ENCODE data around the gene ZNF362. TPM values are rescaled to one million over a fixed set of nuclear protein-coding genes. Genes with fewer than 3 reads are reported as not detected.

ZNF362 gene
- total RNA-seq, 1 donor from 2014 or later = 10.9 TPM

DNA sequence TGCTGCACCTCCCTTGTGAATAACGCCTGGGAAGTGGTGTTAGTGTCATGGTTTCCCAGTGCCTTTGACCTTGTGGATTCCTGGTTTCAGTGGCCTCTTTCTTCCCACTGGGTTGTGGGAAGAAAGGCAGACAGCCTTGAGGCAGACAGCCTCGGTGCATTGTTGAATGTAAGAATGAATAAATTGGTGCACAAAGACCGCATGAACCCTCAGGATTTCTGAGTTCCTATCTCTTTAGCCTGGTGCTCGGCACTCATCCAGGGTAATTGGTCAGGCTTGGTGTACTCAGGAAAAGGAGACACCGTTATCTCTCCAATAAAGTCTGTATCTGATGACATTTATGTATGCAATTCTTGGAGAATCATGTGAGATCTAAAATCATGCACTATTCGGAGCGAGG lies 5.1 kb downstream of the ZNF362 start:
- no peaks in the 10 kb centered on the region for H3K36me3 ChIP-seq
- H4K20me1 ChIP-seq (ENCODE audit: low read depth) = peaks cover 83% of the 10 kb centered on the region
- no peaks in the 10 kb centered on the region for H3K27me3 ChIP-seq
- no peak overlapping the region for H3K4me2 ChIP-seq
- H3K27ac ChIP-seq = no peak overlapping the region
- H3F3A ChIP-seq (ENCODE audit: low read depth) = no peaks in the 10 kb centered on the region
- DNase-seq (ENCODE audit: low spot score) = no peak
- H3K79me2 ChIP-seq (ENCODE audit: low read depth) = peaks cover 92% of the 10 kb centered on the region
- Mint-ChIP-seq H3K27me3 (ENCODE audit: insufficient read depth, low read depth) (peaks cover 6% of the 10 kb centered on the region), H3K4me3 (peak overlapping the region; percentile 18), H3K27ac (no peak overlapping the region), H3K9me3 (peaks cover 4% of the 10 kb centered on the region), H3K4me1 (peaks cover 45% of the 10 kb centered on the region), H3K36me3 (peaks cover 12% of the 10 kb centered on the region)
- H2AFZ ChIP-seq (replicated peaks) = no peak overlapping the region
- H3K4me3 ChIP-seq = no peak overlapping the region
- H3K4me1 ChIP-seq = peaks cover 22% of the 10 kb centered on the region
- H3K9me3 ChIP-seq (ENCODE audit: low read depth) = no peaks in the 10 kb centered on the region
- no peak overlapping the region for H3K9ac ChIP-seq
- TF ChIP-seq, protein P1, sequence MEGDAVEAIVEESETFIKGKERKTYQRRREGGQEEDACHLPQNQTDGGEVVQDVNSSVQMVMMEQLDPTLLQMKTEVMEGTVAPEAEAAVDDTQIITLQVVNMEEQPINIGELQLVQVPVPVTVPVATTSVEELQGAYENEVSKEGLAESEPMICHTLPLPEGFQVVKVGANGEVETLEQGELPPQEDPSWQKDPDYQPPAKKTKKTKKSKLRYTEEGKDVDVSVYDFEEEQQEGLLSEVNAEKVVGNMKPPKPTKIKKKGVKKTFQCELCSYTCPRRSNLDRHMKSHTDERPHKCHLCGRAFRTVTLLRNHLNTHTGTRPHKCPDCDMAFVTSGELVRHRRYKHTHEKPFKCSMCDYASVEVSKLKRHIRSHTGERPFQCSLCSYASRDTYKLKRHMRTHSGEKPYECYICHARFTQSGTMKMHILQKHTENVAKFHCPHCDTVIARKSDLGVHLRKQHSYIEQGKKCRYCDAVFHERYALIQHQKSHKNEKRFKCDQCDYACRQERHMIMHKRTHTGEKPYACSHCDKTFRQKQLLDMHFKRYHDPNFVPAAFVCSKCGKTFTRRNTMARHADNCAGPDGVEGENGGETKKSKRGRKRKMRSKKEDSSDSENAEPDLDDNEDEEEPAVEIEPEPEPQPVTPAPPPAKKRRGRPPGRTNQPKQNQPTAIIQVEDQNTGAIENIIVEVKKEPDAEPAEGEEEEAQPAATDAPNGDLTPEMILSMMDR (IDR thresholded peaks at IDR 0.05) = no peak
- TF ChIP-seq EZH2 (IDR thresholded peaks at IDR 0.05) = no peak
- TF ChIP-seq EZH2phosphoT487 (IDR thresholded peaks at IDR 0.05) = no peak

DNA sequence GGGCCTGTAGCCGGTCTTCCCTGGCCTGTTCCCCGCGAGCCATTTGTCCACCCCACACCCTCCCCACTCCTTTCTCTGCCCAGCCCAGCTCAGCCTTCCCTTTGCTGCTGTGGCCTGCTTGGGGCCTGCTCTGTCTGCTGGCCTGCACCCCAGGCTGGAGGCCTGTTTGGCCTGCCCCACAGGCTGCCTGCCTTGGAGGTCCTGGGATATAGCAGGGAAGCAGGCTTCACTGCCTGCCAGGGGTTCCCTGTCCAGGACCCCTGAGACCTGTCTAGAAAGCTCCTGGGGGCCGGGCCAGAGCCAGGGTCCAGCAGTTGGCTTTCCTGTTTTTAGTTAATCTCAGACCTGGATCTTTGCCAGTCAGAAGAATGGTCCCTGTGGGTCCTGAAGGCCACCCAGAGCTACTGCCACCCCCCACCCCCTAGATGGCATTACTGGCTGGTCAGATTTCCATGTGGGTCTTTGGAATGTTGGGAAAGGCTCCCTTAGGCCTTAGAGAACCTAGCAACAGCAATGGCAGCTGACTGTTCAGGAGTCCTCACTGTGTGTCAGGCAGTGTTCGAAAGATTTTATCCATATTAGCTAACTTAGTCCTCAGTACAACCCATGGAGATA lies 7.7 kb downstream of the ZNF362 start:
- no peaks in the 10 kb centered on the region for H3K9me3 ChIP-seq (ENCODE audit: low read depth)
- no peak overlapping the region for H3K4me3 ChIP-seq
- no peaks in the 10 kb centered on the region for H3K27me3 ChIP-seq
- H3K27ac ChIP-seq = no peak overlapping the region
- peaks cover 2% of the 10 kb centered on the region for H3K27me3 Mint-ChIP-seq (ENCODE audit: insufficient read depth, low read depth)
- H3K9ac ChIP-seq = no peak overlapping the region
- H3K4me1 ChIP-seq = peaks cover 6% of the 10 kb centered on the region
- peaks cover 40% of the 10 kb centered on the region for H3K4me1 Mint-ChIP-seq
- H3K9me3 Mint-ChIP-seq = no peaks in the 10 kb centered on the region
- H3K36me3 ChIP-seq = no peaks in the 10 kb centered on the region
- peaks cover 96% of the 10 kb centered on the region for H4K20me1 ChIP-seq (ENCODE audit: low read depth)
- no peaks in the 10 kb centered on the region for H3F3A ChIP-seq (ENCODE audit: low read depth)
- no peak overlapping the region for H3K4me3 Mint-ChIP-seq
- H3K36me3 Mint-ChIP-seq = peaks cover 9% of the 10 kb centered on the region
- H3K4me2 ChIP-seq = no peak overlapping the region
- no peak overlapping the region for H2AFZ ChIP-seq (replicated peaks)
- H3K27ac Mint-ChIP-seq = no peak overlapping the region
- TF ChIP-seq EZH2phosphoT487 (IDR thresholded peaks at IDR 0.05) = no peak
- H3K79me2 ChIP-seq (ENCODE audit: low read depth) = peaks cover 82% of the 10 kb centered on the region
- DNase-seq (ENCODE audit: low spot score) = no peak

DNA sequence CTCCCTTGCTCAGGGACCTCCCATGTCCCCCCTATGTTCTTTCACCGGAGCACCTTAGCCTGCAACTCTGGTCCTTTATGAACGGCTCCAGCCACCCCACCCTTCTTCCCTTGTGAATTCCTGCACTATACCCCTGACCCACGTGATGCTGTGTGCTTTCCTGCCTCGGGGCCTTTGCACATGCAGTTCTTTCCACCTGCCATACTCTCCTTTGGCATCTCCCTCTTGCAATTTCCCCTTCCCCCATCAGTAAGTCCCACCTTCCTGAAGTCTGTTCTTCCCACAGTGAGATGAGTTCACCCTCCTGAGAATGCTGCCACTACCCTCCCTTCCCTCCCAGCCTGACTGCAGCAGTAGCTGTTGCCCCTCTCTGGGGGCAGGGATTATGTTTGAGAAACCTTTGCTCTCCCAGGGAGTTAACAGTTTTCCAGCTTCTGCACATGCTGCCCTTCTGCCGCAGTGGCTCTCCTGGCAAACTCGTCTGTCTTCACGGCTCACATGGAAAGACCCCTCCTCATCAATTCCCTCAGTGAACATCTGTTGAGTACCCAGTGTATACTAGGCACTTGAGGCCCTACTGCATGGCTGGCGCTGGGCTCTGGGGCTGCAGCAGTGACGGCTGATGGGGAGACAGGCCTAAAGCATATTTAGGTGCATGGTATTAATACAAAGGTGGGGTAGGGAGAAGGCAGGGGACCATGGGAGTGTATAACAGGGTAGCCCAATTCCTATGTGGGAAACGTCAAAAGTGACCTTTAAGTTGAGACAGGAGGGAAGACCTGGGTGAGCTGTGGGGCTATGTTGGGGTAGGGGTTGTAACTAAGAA lies 9.7 kb downstream of the ZNF362 start:
- no peak for DNase-seq (ENCODE audit: low spot score)
- Histone ChIP-seq H3K27ac (no peak overlapping the region), H3K4me3 (no peak overlapping the region), H3F3A (ENCODE audit: low read depth) (no peaks in the 10 kb centered on the region), H3K27me3 (no peaks in the 10 kb centered on the region), H3K79me2 (ENCODE audit: low read depth) (peaks cover 76% of the 10 kb centered on the region), H3K4me1 (no peaks in the 10 kb centered on the region), H2AFZ (replicated peaks) (no peak overlapping the region), H3K9me3 (ENCODE audit: low read depth) (no peaks in the 10 kb centered on the region), H4K20me1 (ENCODE audit: low read depth) (peaks cover 94% of the 10 kb centered on the region), H3K4me2 (no peak overlapping the region), H3K36me3 (no peaks in the 10 kb centered on the region), H3K9ac (no peak overlapping the region)
- Mint-ChIP-seq H3K27me3 (ENCODE audit: insufficient read depth, low read depth) (peaks cover 2% of the 10 kb centered on the region), H3K36me3 (peaks cover 11% of the 10 kb centered on the region), H3K4me3 (no peak overlapping the region), H3K4me1 (peaks cover 34% of the 10 kb centered on the region), H3K27ac (no peak overlapping the region), H3K9me3 (no peaks in the 10 kb centered on the region)
- TF ChIP-seq EZH2 (IDR thresholded peaks at IDR 0.05) = no peak
- TF ChIP-seq, protein P1 (IDR thresholded peaks at IDR 0.05) = no peak
- TF ChIP-seq EZH2phosphoT487 (IDR thresholded peaks at IDR 0.05) = no peak

DNA sequence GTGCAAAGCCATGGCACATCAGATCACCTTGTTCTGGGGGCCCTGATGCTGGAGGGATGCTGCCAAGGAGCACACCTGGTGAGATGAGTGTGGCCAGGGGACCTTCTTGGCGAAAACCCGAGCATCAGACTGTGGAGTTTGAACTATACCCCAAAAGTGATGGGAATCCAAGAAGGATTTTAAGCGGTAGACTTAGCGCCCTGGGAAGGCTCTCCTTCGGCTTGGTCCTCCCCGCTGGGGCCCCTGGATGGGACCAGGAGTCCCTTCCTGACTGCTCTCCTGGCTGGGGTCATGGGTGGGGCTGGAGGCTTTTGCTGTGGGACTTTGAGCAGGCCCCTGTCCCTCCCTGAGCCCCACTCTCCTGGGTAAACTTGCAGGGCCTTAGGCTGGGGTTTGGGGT lies 10.5 kb downstream of the ZNF362 start:
- Mint-ChIP-seq H3K36me3 (peaks cover 12% of the 10 kb centered on the region), H3K4me1 (peaks cover 34% of the 10 kb centered on the region), H3K27ac (no peak overlapping the region), H3K9me3 (no peaks in the 10 kb centered on the region), H3K27me3 (ENCODE audit: insufficient read depth, low read depth) (peaks cover 2% of the 10 kb centered on the region), H3K4me3 (no peak overlapping the region)
- no peak overlapping the region for H3K27ac ChIP-seq
- TF ChIP-seq EZH2phosphoT487 (IDR thresholded peaks at IDR 0.05) (no peak), EZH2 (IDR thresholded peaks at IDR 0.05) (no peak)
- TF ChIP-seq, protein P1 (IDR thresholded peaks at IDR 0.05) = no peak
- no peak overlapping the region for H3K4me3 ChIP-seq
- no peak overlapping the region for H3K4me2 ChIP-seq
- no peaks in the 10 kb centered on the region for H3K4me1 ChIP-seq
- no peaks in the 10 kb centered on the region for H3K27me3 ChIP-seq
- no peaks in the 10 kb centered on the region for H3K9me3 ChIP-seq (ENCODE audit: low read depth)
- peaks cover 76% of the 10 kb centered on the region for H3K79me2 ChIP-seq (ENCODE audit: low read depth)
- no peak overlapping the region for H3K9ac ChIP-seq
- H2AFZ ChIP-seq (replicated peaks) = no peak overlapping the region
- DNase-seq (ENCODE audit: low spot score) = no peak
- H3F3A ChIP-seq (ENCODE audit: low read depth) = no peaks in the 10 kb centered on the region
- no peaks in the 10 kb centered on the region for H3K36me3 ChIP-seq
- H4K20me1 ChIP-seq (ENCODE audit: low read depth) = peaks cover 94% of the 10 kb centered on the region

Data from neural progenitor cell (in vitro differentiated cells).